GM19452 (cell line): ENCODE data around the gene CFAP68.
A peak's percentile ranks its signal among the peaks of the same experiment; 100 is the strongest.

ENCODE experiments used
- ATAC-seq: cut with Tn5 transposase; IDR thresholded peaks from one replicate; pipeline ENCODE4 v1.9.1; 2021; ENCODE audit not compliant: unreplicated experiment

CFAP68 gene

GRCh38 chr11:111878849-111879636 lies at the start of gene CFAP68, which contains the start of gene FDXACB1:
CFAP68 (plus strand) TSS chr11:111879541; CDS start chr11:111879561, 20 bp downstream.
FDXACB1 (minus strand) TSS chr11:111879165; CDS start chr11:111879132, 33 bp downstream.
- ATAC-seq: peak; percentile 90

GRCh38 chr11:111833524-111833923 lies 45.8 kb upstream of the CFAP68 start:
- ATAC-seq: no peak

GRCh38 chr11:111834432-111835163 lies 44.7 kb upstream of the CFAP68 start:
- no peak for ATAC-seq

- ATAC-seq: no peak
These were observed 43.7 kb upstream of the CFAP68 start for GRCh38 chr11:111835665-111836064.

GRCh38 chr11:111836162-111836561 lies 43.2 kb upstream of the CFAP68 start:
- ATAC-seq: no peak

- ATAC-seq: peak; percentile 85
These were observed 42.6 kb upstream of the CFAP68 start for GRCh38 chr11:111836721-111837120.

GRCh38 chr11:111837366-111837891 lies 41.9 kb upstream of the CFAP68 start:
- ATAC-seq: no peak

GRCh38 chr11:111838054-111838453 lies 41.3 kb upstream of the CFAP68 start:
- ATAC-seq: no peak

- ATAC-seq: no peak
These were observed 39.2 kb upstream of the CFAP68 start for GRCh38 chr11:111840143-111840542.

- no peak for ATAC-seq
These were observed 37.8 kb upstream of the CFAP68 start for GRCh38 chr11:111841370-111842053.

GRCh38 chr11:111843661-111844060 lies 35.7 kb upstream of the CFAP68 start:
- ATAC-seq: no peak

- no peak for ATAC-seq
These were observed 33.9 kb upstream of the CFAP68 start for GRCh38 chr11:111845276-111846028.

- no peak for ATAC-seq
These were observed 33.3 kb upstream of the CFAP68 start for GRCh38 chr11:111846063-111846462.

GRCh38 chr11:111846636-111847035 lies 32.7 kb upstream of the CFAP68 start:
- ATAC-seq: no peak

- ATAC-seq: no peak
These were observed 29.7 kb upstream of the CFAP68 start for GRCh38 chr11:111849631-111850030.

- ATAC-seq: no peak
These were observed 28.3 kb upstream of the CFAP68 start for GRCh38 chr11:111851067-111851466.

- ATAC-seq: no peak
These were observed 27.7 kb upstream of the CFAP68 start for GRCh38 chr11:111851636-111852035.

GRCh38 chr11:111852103-111852502 lies 27.2 kb upstream of the CFAP68 start:
- no peak for ATAC-seq

- ATAC-seq: no peak
These were observed 23.8 kb upstream of the CFAP68 start for GRCh38 chr11:111855506-111855905.

GRCh38 chr11:111860257-111860656 lies 19.1 kb upstream of the CFAP68 start:
- ATAC-seq: no peak

GRCh38 chr11:111870113-111870512 lies 9.2 kb upstream of the CFAP68 start:
- no peak for ATAC-seq
